ENCODE data around the gene E2F3.

The E2F3 gene

GRCh38 chr6:20411544-20411943 is 9.9 kb downstream of the E2F3 start:
- TF ChIP-seq TCF4 (CRISPR knock-in tag; IDR thresholded peaks at IDR 0.05; ENCODE audit: borderline replicate concordance) (no peak), GLIS3 (CRISPR knock-in tag; IDR thresholded peaks at IDR 0.05) (no peak), ARNTL (CRISPR knock-in tag; IDR thresholded peaks at IDR 0.05; ENCODE audit: borderline replicate concordance, low read depth) (no peak), CSRNP3 (CRISPR knock-in tag; IDR thresholded peaks at IDR 0.05) (no peak), PPARA (CRISPR knock-in tag; IDR thresholded peaks at IDR 0.05; ENCODE audit: borderline replicate concordance) (no peak), ZNF8 (CRISPR knock-in tag; IDR thresholded peaks at IDR 0.05) (no peak), ZC3H10 (CRISPR knock-in tag; IDR thresholded peaks at IDR 0.05) (no peak), RARB (CRISPR knock-in tag; IDR thresholded peaks at IDR 0.05) (no peak), ZFP30 (CRISPR knock-in tag; IDR thresholded peaks at IDR 0.05) (no peak), CREB5 (CRISPR knock-in tag; IDR thresholded peaks at IDR 0.05; ENCODE audit: low read depth) (no peak), SNAI2 (CRISPR knock-in tag; IDR thresholded peaks at IDR 0.05) (no peak), PATZ1 (CRISPR knock-in tag; IDR thresholded peaks at IDR 0.05; ENCODE audit: borderline replicate concordance) (no peak)
- ATAC-seq = no peak

- no peak for TF ChIP-seq PPARA (CRISPR knock-in tag; IDR thresholded peaks at IDR 0.05; ENCODE audit: borderline replicate concordance)
- ATAC-seq = no peak
Measured at GRCh38 chr6:20411953-20412681, 10.4 kb downstream of the E2F3 start.

- TF ChIP-seq BACH2 (CRISPR knock-in tag; IDR thresholded peaks at IDR 0.05; ENCODE audit: borderline replicate concordance) (no peak), ISL1 (CRISPR knock-in tag; IDR thresholded peaks at IDR 0.05) (no peak), POU6F1 (CRISPR knock-in tag; IDR thresholded peaks at IDR 0.05; ENCODE audit: borderline replicate concordance, low read depth) (no peak), ZNF565 (CRISPR knock-in tag; conservative IDR thresholded peaks at IDR 0.05; ENCODE audit: low read depth) (no peak), RARB (CRISPR knock-in tag; IDR thresholded peaks at IDR 0.05) (no peak), ZC3H10 (CRISPR knock-in tag; IDR thresholded peaks at IDR 0.05) (no peak), CSDC2 (CRISPR knock-in tag; IDR thresholded peaks at IDR 0.05) (no peak), CREB5 (CRISPR knock-in tag; IDR thresholded peaks at IDR 0.05; ENCODE audit: low read depth) (no peak), CSRNP3 (CRISPR knock-in tag; IDR thresholded peaks at IDR 0.05) (no peak), TOX (CRISPR knock-in tag; IDR thresholded peaks at IDR 0.05; ENCODE audit: borderline replicate concordance) (no peak), PATZ1 (CRISPR knock-in tag; IDR thresholded peaks at IDR 0.05; ENCODE audit: borderline replicate concordance) (no peak), GLIS3 (CRISPR knock-in tag; IDR thresholded peaks at IDR 0.05) (no peak)
- ATAC-seq = no peak
Measured at GRCh38 chr6:20412682-20413073, 11.0 kb downstream of the E2F3 start.
